ENCODE data around the gene PDE3B. TPM values are rescaled to one million over a fixed set of nuclear protein-coding genes. Genes with fewer than 3 reads are reported as not detected.
"Not testable (repeated sequence)": the region's sequence is repeated elsewhere in the genome, so short reads cannot be mapped to it uniquely, and the experiment has no call there.

Gene PDE3B
- total and polyA plus RNA-seq, 2 of the 4 experiments (the other 2 are of a cell fraction) = 0.21 to 1.3 TPM

DNA sequence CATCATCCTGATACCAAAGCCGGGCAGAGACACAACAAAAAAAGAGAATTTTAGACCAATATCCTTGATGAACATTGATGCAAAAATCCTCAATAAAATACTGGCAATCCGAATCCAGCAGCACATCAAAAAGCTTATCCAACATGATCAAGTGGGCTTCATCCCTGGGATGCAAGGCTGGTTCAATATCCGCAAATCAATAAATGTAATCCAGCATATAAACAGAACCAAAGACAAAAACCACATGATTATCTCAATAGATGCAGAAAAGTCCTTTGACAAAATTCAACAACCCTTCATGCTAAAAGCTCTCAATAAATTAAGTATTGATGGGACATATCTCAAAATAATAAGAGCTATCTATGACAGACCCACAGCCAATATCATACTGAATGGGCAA, 21.3 kb downstream of the PDE3B start:
- H3K9me3 ChIP-seq (ENCODE audit: control insufficient read depth, insufficient read depth, low read length); H2BK120ac ChIP-seq (ENCODE audit: low read depth, low read length); H2BK15ac ChIP-seq (ENCODE audit: low read depth, low read length); H4K20me1 ChIP-seq (ENCODE audit: insufficient read depth, low read length); H3K23ac ChIP-seq (ENCODE audit: low read depth, low read length); H3K27me3 ChIP-seq (ENCODE audit: control insufficient read depth, insufficient read depth, low read length); H4K8ac ChIP-seq (ENCODE audit: low read depth in 2 of 2, low read length in 2 of 2); in situ Hi-C loops (cut with MboI; ENCODE audit: low sequenced_read_pairs); H3K4me1 ChIP-seq (ENCODE audit: control insufficient read depth, insufficient read depth, low read length); ATAC-seq (ENCODE audit: low read depth); H3K79me1 ChIP-seq (ENCODE audit: low read depth in 1 of 2, low read length in 2 of 2); H2AK5ac ChIP-seq (ENCODE audit: low read depth, low read length); H3K9ac ChIP-seq (ENCODE audit: low read depth, low read length); H3K9me1 ChIP-seq (ENCODE audit: insufficient read depth, low read length); DNase-seq; H3K4me3 ChIP-seq (ENCODE audit: insufficient read depth, low read depth, low read length); H3K4me2 ChIP-seq (ENCODE audit: low read depth, low read length); H4K5ac ChIP-seq (ENCODE audit: low read depth, low read length); H3K36me3 ChIP-seq (ENCODE audit: control insufficient read depth, insufficient read depth, low read length); intact Hi-C loops (cut with micrococcal nuclease); H3K18ac ChIP-seq (ENCODE audit: low read depth, low read length); H3K14ac ChIP-seq (replicated peaks; ENCODE audit: low read depth, low read length); H3K4ac ChIP-seq (ENCODE audit: low read depth, low read length); POLR2A ChIA-PET (ENCODE audit: unreplicated experiment); H2BK5ac ChIP-seq (ENCODE audit: low read depth, low read length, poor library complexity, severe bottlenecking); H3K56ac ChIP-seq (ENCODE audit: extremely low read depth, insufficient read depth, low read length); dilution Hi-C loops (cut with HindIII; ENCODE audit: low sequenced_read_pairs, unreplicated experiment); CTCF ChIA-PET; H4K91ac ChIP-seq (ENCODE audit: insufficient read depth, low read depth, low read length); H2AFZ ChIP-seq (replicated peaks; ENCODE audit: low read length, poor library complexity); BruUV-seq (replicated peaks); H3K27ac ChIP-seq (ENCODE audit: insufficient read depth, low read length); H2AK9ac ChIP-seq (replicated peaks; ENCODE audit: low read depth, low read length, poor library complexity); H2BK20ac ChIP-seq (ENCODE audit: low read depth, low read length): not testable (repeated sequence)
- WGBS, 2 experiments (ENCODE audit: extremely low coverage in 2 of 2, insufficient read length in 1 of 2) = no CpG with 5 or more reads among the region's 3 CpGs

GRCh38 chr11:14667329-14667728, 23.7 kb downstream of the PDE3B start:
- H3K23ac ChIP-seq (ENCODE audit: low read depth, low read length); H3K9ac ChIP-seq (ENCODE audit: low read depth, low read length); CTCF ChIA-PET; H4K8ac ChIP-seq (ENCODE audit: low read depth in 2 of 2, low read length in 2 of 2); H3K4me2 ChIP-seq (ENCODE audit: low read depth, low read length); H4K5ac ChIP-seq (ENCODE audit: low read depth, low read length); H4K20me1 ChIP-seq (ENCODE audit: insufficient read depth, low read length); H2AK9ac ChIP-seq (replicated peaks; ENCODE audit: low read depth, low read length, poor library complexity); H3K79me1 ChIP-seq (ENCODE audit: low read depth in 1 of 2, low read length in 2 of 2); POLR2A ChIA-PET (ENCODE audit: unreplicated experiment); H2BK120ac ChIP-seq (ENCODE audit: low read depth, low read length); H3K9me3 ChIP-seq (ENCODE audit: control insufficient read depth, insufficient read depth, low read length); H2AFZ ChIP-seq (replicated peaks; ENCODE audit: low read length, poor library complexity); DNase-seq; H3K27me3 ChIP-seq (ENCODE audit: control insufficient read depth, insufficient read depth, low read length); H3K27ac ChIP-seq (ENCODE audit: insufficient read depth, low read length); in situ Hi-C loops (cut with MboI; ENCODE audit: low sequenced_read_pairs); H2BK20ac ChIP-seq (ENCODE audit: low read depth, low read length); H3K4ac ChIP-seq (ENCODE audit: low read depth, low read length); H3K4me1 ChIP-seq (ENCODE audit: control insufficient read depth, insufficient read depth, low read length); H3K9me1 ChIP-seq (ENCODE audit: insufficient read depth, low read length); H3K4me3 ChIP-seq (ENCODE audit: insufficient read depth, low read depth, low read length); dilution Hi-C loops (cut with HindIII; ENCODE audit: low sequenced_read_pairs, unreplicated experiment); BruUV-seq (replicated peaks); H3K56ac ChIP-seq (ENCODE audit: extremely low read depth, insufficient read depth, low read length); H2BK5ac ChIP-seq (ENCODE audit: low read depth, low read length, poor library complexity, severe bottlenecking); H3K36me3 ChIP-seq (ENCODE audit: control insufficient read depth, insufficient read depth, low read length); H3K18ac ChIP-seq (ENCODE audit: low read depth, low read length); H2BK15ac ChIP-seq (ENCODE audit: low read depth, low read length); ATAC-seq (ENCODE audit: low read depth); H3K14ac ChIP-seq (replicated peaks; ENCODE audit: low read depth, low read length); H4K91ac ChIP-seq (ENCODE audit: insufficient read depth, low read depth, low read length); H2AK5ac ChIP-seq (ENCODE audit: low read depth, low read length); intact Hi-C loops (cut with micrococcal nuclease): not testable (repeated sequence)
- WGBS, 2 experiments (ENCODE audit: extremely low coverage in 2 of 2, insufficient read length in 1 of 2) = no CpG with 5 or more reads among the region's 4 CpGs

Measured in IMR-90 (cell line).